Fibroblast of pulmonary artery (primary cell): ENCODE results near the gene OR5K1.

Experiments used
- DNase-seq: peaks from one replicate; pipeline ENCODE4 v3.0.0-alpha.2; 2010; ENCODE audit warnings: low read depth
- H3K4me3 ChIP-seq: replicated peaks from 2 replicates; pipeline ENCODE4 v1.5.1; 2011; ENCODE audit warnings: low read depth, mild to moderate bottlenecking, control low read depth, low read length, moderate library complexity
- CTCF ChIP-seq: IDR thresholded peaks from 2 replicates; pipeline ENCODE4 v1.5.1; 2011; ENCODE audit warnings: mild to moderate bottlenecking, control low read depth, low read length, inconsistent platforms; ENCODE audit errors: missing control alignments

The OR5K1 gene

GRCh38 chr3:98450372-98450771 lies 12.6 kb upstream of the OR5K1 start:
- DNase-seq = no peak
- no peak overlapping the region for H3K4me3 ChIP-seq
- no peak for TF ChIP-seq CTCF

- no peak for DNase-seq
- no peak for TF ChIP-seq CTCF
These were observed 9.2 kb upstream of the OR5K1 start for GRCh38 chr3:98453827-98454226.

GRCh38 chr3:98454929-98455328 lies 8.1 kb upstream of the OR5K1 start:
- H3K4me3 ChIP-seq = no peak overlapping the region
- DNase-seq = no peak
- no peak for TF ChIP-seq CTCF

More at GRCh38 chr3:98453827-98454226, 9.2 kb upstream of the OR5K1 start:
- H3K4me3 ChIP-seq = no peak overlapping the region

GRCh38 chr3:98457543-98457942 lies 5.5 kb upstream of the OR5K1 start:
- TF ChIP-seq CTCF = no peak
- H3K4me3 ChIP-seq = no peak overlapping the region
- DNase-seq = no peak

- TF ChIP-seq CTCF = no peak
- no peak for DNase-seq
These were observed 2.8 kb upstream of the OR5K1 start for GRCh38 chr3:98460220-98460619.

GRCh38 chr3:98482717-98483482 lies 19.9 kb downstream of the OR5K1 start:
- no peak for DNase-seq
- TF ChIP-seq CTCF = no peak

More at GRCh38 chr3:98460220-98460619, 2.8 kb upstream of the OR5K1 start:
- H3K4me3 ChIP-seq = no peak overlapping the region

GRCh38 chr3:98483626-98484025 lies 20.6 kb downstream of the OR5K1 start:
- no peak for DNase-seq
- no peak for TF ChIP-seq CTCF
- H3K4me3 ChIP-seq = no peak overlapping the region

More at GRCh38 chr3:98482717-98483482, 19.9 kb downstream of the OR5K1 start:
- no peak overlapping the region for H3K4me3 ChIP-seq
